ENCODE results near the gene PDK2. TPM values are rescaled to one million over a fixed set of nuclear protein-coding genes. Genes with fewer than 3 reads are reported as not detected.

Gene PDK2
- total and polyA plus RNA-seq, 10 of the 15 experiments (the other 5 are each of a cell fraction or from before 2014, with no cell fraction given): 0.98 to 22.6 (median 12.3) TPM

- Histone ChIP-seq H3K27me3 (replicated peaks in 1 of 2; ENCODE audit: control insufficient read depth in 2 of 2, insufficient read depth in 2 of 2, low read length in 1 of 2) (no peaks in the 10 kb centered on the region), H3K4me3 (no peak overlapping the region), H4K20me1 (ENCODE audit: control insufficient read depth, insufficient read depth) (peaks cover 22% of the 10 kb centered on the region), H3K4me1 (ENCODE audit: control insufficient read depth, insufficient read depth, low read length) (peaks cover 38% of the 10 kb centered on the region), H2AFZ (ENCODE audit: control insufficient read depth, low read depth, low read length) (no peak overlapping the region), H3K36me3 (ENCODE audit: control insufficient read depth in 2 of 2, insufficient read depth in 2 of 2, low read length in 1 of 2) (peaks cover 69 to 82% of the 10 kb centered on the region in 2 experiments), H3K4me2 (ENCODE audit: control insufficient read depth, insufficient read depth) (peak overlapping the region; percentile 30; the same call in 1 of the 2 replicates), H3K79me2 (ENCODE audit: control insufficient read depth, insufficient read depth, low read length) (peaks cover 35% of the 10 kb centered on the region), H3K9ac (ENCODE audit: control insufficient read depth, insufficient read depth, low read length) (no peak overlapping the region), H3K9me3 (replicated peaks; ENCODE audit: control insufficient read depth, insufficient read depth, low read length) (no peaks in the 10 kb centered on the region), H3K27ac (ENCODE audit: control insufficient read depth, insufficient read depth) (no peak overlapping the region)
- RAD21 ChIA-PET (ENCODE audit: unreplicated experiment): interaction anchor here (1.0 to 1.7 kb wide), 3 partner anchors 8 to 22 kb away, joined by 3 to 7 read pairs (median 6); no protein-coding TSS in a partner anchor
- WGBS (ENCODE audit: insufficient coverage, insufficient replicate concordance, low lambda C conversion rate, missing lambda C conversion rate): 30% methylated on average over 19 of the region's 19 CpGs
- peak; percentile 98 for FAIRE-seq
- intact Hi-C loops (cut with micrococcal nuclease; ENCODE audit: unreplicated experiment): loop anchor here (1.0 kb wide), 1 partner anchor 21 kb away; no protein-coding TSS in a partner anchor
- POLR2A ChIA-PET: interaction anchor here (1.2 to 1.8 kb wide), 3 partner anchors 10 to 48 kb away, joined by 3 to 5 read pairs (median 5); partner anchors contain the start of gene PPP1R9B
- CTCF ChIA-PET: interaction anchor here (0.6 to 6.9 kb wide), 17 partner anchors 7 to 702 kb away, joined by 3 to 87 read pairs (median 9); partner anchors contain the start of genes COL1A1, PPP1R9B, SAMD14 and SGCA
- no peak for DNase-seq (ENCODE audit: low read depth, low spot score)
- peak; percentile 94 for ATAC-seq
- SMC1A ChIA-PET (ENCODE audit: uncharacterized antibody, unreplicated experiment): interaction anchor here (0.8 to 3.7 kb wide), 9 partner anchors 10 to 46 kb away, joined by 3 to 29 read pairs (median 6); no protein-coding TSS in a partner anchor
- BruUV-seq (replicated peaks): no TSS peak
- in situ Hi-C loops (cut with MboI): no loop called here
- no peak for TF ChIP-seq TARDBP (IDR thresholded peaks at IDR 0.05; ENCODE audit: borderline replicate concordance)
- TF ChIP-seq REST (IDR thresholded peaks at IDR 0.05; ENCODE audit: low read depth, low read length): no peak
- TF ChIP-seq ASH2L (IDR thresholded peaks at IDR 0.05; ENCODE audit: borderline replicate concordance, low read depth): no peak
- TF ChIP-seq RB1 (IDR thresholded peaks at IDR 0.05; ENCODE audit: borderline replicate concordance): no peak
- 0 out of 4 replicates have a peak, but pooled peaks of 1 of the 2 experiments have one; percentile 15 for TF ChIP-seq SRF (IDR thresholded peaks at IDR 0.05; ENCODE audit: low read depth in 2 of 2, low read length in 2 of 2)
- TF ChIP-seq DPF2 (IDR thresholded peaks at IDR 0.05): 0 out of 2 replicates have a peak, but pooled peaks have one; percentile 36
- TF ChIP-seq SMC3 (IDR thresholded peaks at IDR 0.05; ENCODE audit: borderline replicate concordance, low read length): peak; percentile 84
- 0 out of 2 replicates have a peak, but pooled peaks have one; percentile 37 for TF ChIP-seq CBX5 (IDR thresholded peaks at IDR 0.05; ENCODE audit: low read depth)
- no peak for TF ChIP-seq YY1 (IDR thresholded peaks at IDR 0.05; ENCODE audit: low read depth, low read length)
- 0 out of 2 replicates have a peak, but pooled peaks have one; percentile 51 for TF ChIP-seq IRF4 (IDR thresholded peaks at IDR 0.05; ENCODE audit: low read depth, low read length)
- TF ChIP-seq NRF1 (conservative IDR thresholded peaks at IDR 0.05; ENCODE audit: low read depth, low read length): no peak
- TF ChIP-seq PKNOX1 (IDR thresholded peaks at IDR 0.05): peak; percentile 15; the same call in 1 of the 2 replicates
- TF ChIP-seq RAD51 (IDR thresholded peaks at IDR 0.05): no peak
- no peak for TF ChIP-seq TAF1 (IDR thresholded peaks at IDR 0.05; ENCODE audit: borderline replicate concordance, low read depth, low read length)
- TF ChIP-seq GABPA (IDR thresholded peaks at IDR 0.05; ENCODE audit: low read depth): no peak
These were observed 45.1 kb downstream of the PDK2 start for GRCh38 chr17:50139950-50140885.
